ENCODE measurements around the gene SEC24D.

SEC24D gene

GRCh38 chr4:118682928-118683327, 153.0 kb downstream of the SEC24D start:
- H3K4me1 ChIP-seq (ENCODE audit: control insufficient read depth, insufficient read depth, low read length) = peaks cover 6% of the 10 kb centered on the region
- H3K27me3 ChIP-seq (ENCODE audit: control insufficient read depth, insufficient read depth, low read length) = no peaks in the 10 kb centered on the region
- no peak overlapping the region for H3K9ac ChIP-seq (ENCODE audit: low read depth, low read length)
- no peaks in the 10 kb centered on the region for H3K36me3 ChIP-seq (ENCODE audit: insufficient read depth, low read length)
- no peak overlapping the region for H3K4me2 ChIP-seq (ENCODE audit: low read length)
- H3K4me3 ChIP-seq (ENCODE audit: low read length) = no peak overlapping the region
- H3K9me3 ChIP-seq (replicated peaks; ENCODE audit: low read length) = no peaks in the 10 kb centered on the region

GRCh38 chr4:118680808-118681207, 155.1 kb downstream of the SEC24D start:
- no peaks in the 10 kb centered on the region for H3K9me3 ChIP-seq (replicated peaks; ENCODE audit: low read length)
- no peaks in the 10 kb centered on the region for H3K4me1 ChIP-seq (ENCODE audit: control insufficient read depth, insufficient read depth, low read length)
- H3K4me3 ChIP-seq (ENCODE audit: low read length) = no peak overlapping the region
- H3K27me3 ChIP-seq (ENCODE audit: control insufficient read depth, insufficient read depth, low read length) = no peaks in the 10 kb centered on the region
- no peak overlapping the region for H3K9ac ChIP-seq (ENCODE audit: low read depth, low read length)
- no peaks in the 10 kb centered on the region for H3K36me3 ChIP-seq (ENCODE audit: insufficient read depth, low read length)
- H3K4me2 ChIP-seq (ENCODE audit: low read length) = no peak overlapping the region

GRCh38 chr4:118676128-118676527, 159.8 kb downstream of the SEC24D start:
- Histone ChIP-seq H3K36me3 (ENCODE audit: insufficient read depth, low read length) (no peaks in the 10 kb centered on the region), H3K9me3 (replicated peaks; ENCODE audit: low read length) (no peaks in the 10 kb centered on the region)

More at GRCh38 chr4:118676128-118676527, 159.8 kb downstream of the SEC24D start:
- Histone ChIP-seq H3K4me1 (ENCODE audit: control insufficient read depth, insufficient read depth, low read length) (no peaks in the 10 kb centered on the region), H3K4me2 (ENCODE audit: low read length) (no peak overlapping the region), H3K27me3 (ENCODE audit: control insufficient read depth, insufficient read depth, low read length) (no peaks in the 10 kb centered on the region), H3K4me3 (ENCODE audit: low read length) (no peak overlapping the region), H3K9ac (ENCODE audit: low read depth, low read length) (no peak overlapping the region)

All from skeletal muscle satellite cell (primary cell).